ENCODE results near the gene TP53BP2. TPM values are rescaled to one million over a fixed set of nuclear protein-coding genes. Genes with fewer than 3 reads are reported as not detected.

TP53BP2 gene
- total RNA-seq, 6 experiments from 2014 or later = 13.7 to 46.4 (median 19.0) TPM

DNA sequence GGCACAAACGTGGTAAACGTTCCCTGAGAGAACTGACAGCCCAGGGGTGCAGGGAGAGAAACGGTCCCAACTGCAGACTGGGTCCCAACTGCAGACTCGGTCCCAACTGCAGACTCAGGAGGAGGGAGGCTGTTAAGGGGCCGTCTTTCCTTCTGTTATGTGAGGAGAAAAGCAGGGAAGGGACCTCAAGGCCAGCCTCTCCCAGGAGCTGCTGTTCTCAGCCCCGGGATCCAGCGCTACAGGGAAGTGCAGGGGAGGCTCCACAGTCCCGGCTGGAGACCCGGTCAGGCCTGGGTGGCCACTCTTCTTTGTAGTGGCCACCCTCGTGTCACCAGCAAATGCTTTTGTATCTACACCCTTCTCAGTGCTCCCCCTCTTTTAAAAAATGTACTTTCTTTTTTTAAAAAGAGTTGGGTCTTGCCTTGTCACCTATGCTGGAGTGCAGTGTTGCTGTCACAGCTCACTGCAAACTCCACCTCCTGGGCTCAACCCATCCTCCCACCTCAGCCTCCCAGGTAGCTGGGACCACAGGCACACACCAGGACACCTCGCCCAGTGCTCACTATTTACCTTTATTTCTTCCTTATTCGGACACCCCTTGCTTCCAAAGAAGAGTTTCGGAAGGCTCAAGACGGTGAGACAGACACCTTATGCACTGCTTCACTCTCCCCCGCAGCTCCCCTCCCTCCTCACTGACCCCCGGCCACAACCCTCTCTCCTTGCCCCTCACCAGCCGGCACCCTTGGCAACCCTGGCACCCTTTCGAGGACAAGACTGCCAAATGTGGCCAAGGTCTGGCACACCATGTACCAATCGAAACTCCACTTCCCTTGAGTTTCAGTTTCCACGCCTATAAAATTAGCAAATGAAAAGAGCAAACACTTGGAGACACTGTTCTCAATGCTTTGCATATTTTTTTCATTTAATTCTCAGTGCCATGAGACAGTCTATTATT is 111.6 kb downstream of the TP53BP2 start:
- Histone ChIP-seq H3K9me3 (no peaks in the 10 kb centered on the region), H3K27me3 (no peaks in the 10 kb centered on the region), H3K4me3 (no peak overlapping the region), H3K4me1 (no peaks in the 10 kb centered on the region), H3K36me3 (no peaks in the 10 kb centered on the region), H3K27ac (no peak overlapping the region)
- TF ChIP-seq POLR2A (IDR thresholded peaks at IDR 0.05) = no peak
- TF ChIP-seq, protein P1, sequence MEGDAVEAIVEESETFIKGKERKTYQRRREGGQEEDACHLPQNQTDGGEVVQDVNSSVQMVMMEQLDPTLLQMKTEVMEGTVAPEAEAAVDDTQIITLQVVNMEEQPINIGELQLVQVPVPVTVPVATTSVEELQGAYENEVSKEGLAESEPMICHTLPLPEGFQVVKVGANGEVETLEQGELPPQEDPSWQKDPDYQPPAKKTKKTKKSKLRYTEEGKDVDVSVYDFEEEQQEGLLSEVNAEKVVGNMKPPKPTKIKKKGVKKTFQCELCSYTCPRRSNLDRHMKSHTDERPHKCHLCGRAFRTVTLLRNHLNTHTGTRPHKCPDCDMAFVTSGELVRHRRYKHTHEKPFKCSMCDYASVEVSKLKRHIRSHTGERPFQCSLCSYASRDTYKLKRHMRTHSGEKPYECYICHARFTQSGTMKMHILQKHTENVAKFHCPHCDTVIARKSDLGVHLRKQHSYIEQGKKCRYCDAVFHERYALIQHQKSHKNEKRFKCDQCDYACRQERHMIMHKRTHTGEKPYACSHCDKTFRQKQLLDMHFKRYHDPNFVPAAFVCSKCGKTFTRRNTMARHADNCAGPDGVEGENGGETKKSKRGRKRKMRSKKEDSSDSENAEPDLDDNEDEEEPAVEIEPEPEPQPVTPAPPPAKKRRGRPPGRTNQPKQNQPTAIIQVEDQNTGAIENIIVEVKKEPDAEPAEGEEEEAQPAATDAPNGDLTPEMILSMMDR (IDR thresholded peaks at IDR 0.05) = no peak
- WGBS (ENCODE audit: insufficient coverage, low coverage, low lambda C conversion rate, missing lambda C conversion rate) = 85% methylated on average over 14 of the region's 20 CpGs
- peak in 1 of 4 donors; percentile 23 for ATAC-seq
- intact Hi-C loops (cut with DNase I) = no loop called here
- DNase-seq = no peak

- Histone ChIP-seq H3K27ac (no peak overlapping the region), H3K4me3 (no peak overlapping the region), H3K9me3 (no peaks in the 10 kb centered on the region), H3K27me3 (no peaks in the 10 kb centered on the region), H3K36me3 (no peaks in the 10 kb centered on the region), H3K4me1 (no peaks in the 10 kb centered on the region)
- ATAC-seq (peak; percentile 18 to 58 (median 38)), DNase-seq (no peak)
- 61% methylated on average over 4 of the region's 6 CpGs for WGBS (ENCODE audit: insufficient coverage, low coverage, low lambda C conversion rate, missing lambda C conversion rate)
- TF ChIP-seq, protein P1 (IDR thresholded peaks at IDR 0.05) = no peak
- TF ChIP-seq POLR2A (IDR thresholded peaks at IDR 0.05) = no peak
- intact Hi-C loops (cut with DNase I) = no loop called here
These were observed 112.6 kb downstream of the TP53BP2 start for GRCh38 chr1:223732993-223733798.

- Histone ChIP-seq H3K27me3 (no peaks in the 10 kb centered on the region), H3K4me1 (peaks cover 0 to 3% (median 0%) of the 10 kb centered on the region in 4 donors), H3K36me3 (no peaks in the 10 kb centered on the region), H3K9me3 (no peaks in the 10 kb centered on the region), H3K27ac (no peak overlapping the region), H3K4me3 (no peak overlapping the region)
- no peak for TF ChIP-seq POLR2A (IDR thresholded peaks at IDR 0.05)
- TF ChIP-seq, protein P1 (IDR thresholded peaks at IDR 0.05) = no peak
- 70% methylated on average over 6 of the region's 13 CpGs for WGBS (ENCODE audit: insufficient coverage, low coverage, low lambda C conversion rate, missing lambda C conversion rate)
- DNase-seq = peak in 1 of 3 donors; percentile 39
- no peak for ATAC-seq
- intact Hi-C loops (cut with DNase I) = no loop called here
These were observed 114.5 kb downstream of the TP53BP2 start for GRCh38 chr1:223731133-223731770.

- ATAC-seq = no peak
- Histone ChIP-seq H3K4me3 (no peak overlapping the region), H3K27ac (no peak overlapping the region), H3K9me3 (no peaks in the 10 kb centered on the region), H3K4me1 (peaks cover 0 to 3% (median 0%) of the 10 kb centered on the region in 4 donors), H3K36me3 (peaks cover 0 to 2% (median 0%) of the 10 kb centered on the region in 4 donors), H3K27me3 (no peaks in the 10 kb centered on the region)
- DNase-seq = no peak
- intact Hi-C loops (cut with DNase I) = no loop called here
- WGBS (ENCODE audit: insufficient coverage, low coverage, low lambda C conversion rate, missing lambda C conversion rate) = 69% methylated on average over 4 of the region's 4 CpGs
- TF ChIP-seq POLR2A (IDR thresholded peaks at IDR 0.05) = no peak
- TF ChIP-seq, protein P1 (IDR thresholded peaks at IDR 0.05) = no peak
These were observed 115.1 kb downstream of the TP53BP2 start for GRCh38 chr1:223730479-223731132.
